Medulla oblongata (tissue), 1 donor: Measurements from ENCODE around the gene SART3.
"Not testable (repeated sequence)": the region's sequence is repeated elsewhere in the genome, so short reads cannot be mapped to it uniquely, and the experiment has no call there.

Experiments
- DNase-seq: peaks from one replicate; pipeline ENCODE4 v3.0.0-alpha.2; 2015; ENCODE audit errors: extremely low spot score

Gene SART3

DNA sequence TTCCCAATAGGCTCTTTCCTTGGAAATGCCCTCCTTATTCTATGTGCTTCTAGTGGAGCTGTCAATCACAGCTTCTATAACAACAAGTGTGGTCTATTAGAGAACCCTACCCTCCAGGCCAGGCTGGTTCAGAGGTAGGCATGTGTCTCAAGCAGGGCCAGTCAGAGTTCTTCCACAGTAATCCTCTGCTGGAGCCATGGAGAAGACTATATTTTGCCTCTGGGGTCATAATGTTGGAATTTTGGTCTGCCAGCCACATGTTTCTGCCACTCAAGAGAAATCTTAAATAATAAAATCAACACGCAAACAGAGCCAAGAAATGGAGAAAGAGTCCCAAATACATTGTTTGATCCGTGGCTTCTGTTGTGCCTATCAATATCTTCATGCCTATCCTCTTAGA lies 69.7 kb downstream of the SART3 start:
- no peak for DNase-seq

- DNase-seq = not testable (repeated sequence)
Observed at GRCh38 chr12:108487029-108487428, 73.9 kb downstream of the SART3 start.

DNA sequence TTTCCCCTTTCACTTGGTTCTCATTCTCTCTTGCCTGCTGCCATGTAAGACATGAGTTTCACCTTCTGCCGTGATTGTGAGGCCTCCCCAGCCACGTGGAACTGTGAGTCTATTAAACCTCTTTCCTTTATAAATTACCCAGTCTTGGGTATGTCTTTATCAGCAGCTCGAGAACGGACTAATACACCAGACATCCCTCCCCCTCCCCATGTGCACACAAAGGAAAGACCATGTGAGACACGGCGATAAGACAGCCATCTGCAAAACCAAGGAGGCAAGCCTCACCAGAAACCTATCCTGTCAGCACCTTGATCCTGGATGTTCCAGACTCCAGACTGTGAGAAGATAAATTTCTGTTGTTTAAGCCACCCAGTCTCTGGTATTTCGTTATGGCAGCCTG lies 75.6 kb downstream of the SART3 start:
- not testable (repeated sequence) for DNase-seq

DNA sequence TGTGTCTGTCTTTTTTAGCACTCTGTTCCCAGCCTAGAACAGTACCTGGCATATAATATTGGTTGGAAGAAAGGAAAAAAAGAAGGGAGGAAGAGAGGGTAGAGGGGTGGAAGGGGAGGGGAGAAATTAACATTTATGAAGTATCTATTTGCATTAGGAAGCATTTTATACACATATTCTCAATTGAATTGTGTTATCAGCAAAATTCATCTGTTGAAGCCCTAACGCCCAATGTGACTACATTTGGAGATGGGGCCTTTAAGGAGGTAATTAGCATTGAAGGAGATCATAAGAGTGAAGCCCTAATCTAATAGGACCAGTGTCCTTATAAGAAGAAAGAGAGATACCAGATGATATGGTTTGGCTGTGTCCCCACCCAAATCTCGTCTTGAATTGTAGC lies 76.1 kb downstream of the SART3 start:
- no peak for DNase-seq

GRCh38 chr12:108484431-108484830 lies 76.5 kb downstream of the SART3 start:
- DNase-seq = no peak

DNA sequence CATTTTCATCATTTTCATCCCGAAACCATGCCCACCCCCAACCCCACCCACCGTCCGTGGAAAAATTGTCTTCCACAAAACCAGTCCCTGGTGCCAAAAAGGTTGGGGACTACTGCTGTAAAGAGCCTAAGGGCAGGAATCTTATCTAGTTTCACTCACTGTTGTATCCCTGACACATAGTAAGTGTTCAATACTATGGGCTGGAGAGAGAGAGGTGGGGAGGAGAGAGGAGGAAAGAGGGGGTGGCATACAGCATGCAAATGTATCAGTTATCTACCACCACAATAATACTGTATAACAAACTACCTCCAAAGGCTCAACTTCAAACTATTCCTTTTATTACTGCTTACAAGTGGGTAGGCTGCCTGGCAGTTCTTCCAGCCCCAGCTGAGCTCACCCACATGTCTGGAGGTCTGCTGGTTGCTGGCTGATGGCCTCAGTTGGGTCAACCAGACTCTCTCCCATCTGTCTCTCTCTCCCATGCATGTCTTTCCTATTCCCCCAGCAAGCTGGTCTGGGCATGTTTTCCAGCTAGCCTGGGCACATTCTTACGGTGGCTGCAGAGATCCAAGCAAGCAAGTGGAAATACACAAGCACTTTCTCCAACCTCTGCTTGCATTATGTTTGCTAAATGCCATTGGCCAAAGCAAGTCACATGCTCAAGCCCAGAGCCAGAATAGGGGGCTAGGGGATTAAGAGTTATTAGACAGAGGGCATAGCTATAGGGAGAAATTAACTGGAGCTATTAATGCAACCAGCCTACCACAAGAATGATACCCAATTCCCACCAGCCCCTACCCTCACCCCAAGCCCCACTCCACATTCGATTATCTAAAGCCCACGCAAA lies 77.5 kb downstream of the SART3 start:
- DNase-seq = no peak

DNA sequence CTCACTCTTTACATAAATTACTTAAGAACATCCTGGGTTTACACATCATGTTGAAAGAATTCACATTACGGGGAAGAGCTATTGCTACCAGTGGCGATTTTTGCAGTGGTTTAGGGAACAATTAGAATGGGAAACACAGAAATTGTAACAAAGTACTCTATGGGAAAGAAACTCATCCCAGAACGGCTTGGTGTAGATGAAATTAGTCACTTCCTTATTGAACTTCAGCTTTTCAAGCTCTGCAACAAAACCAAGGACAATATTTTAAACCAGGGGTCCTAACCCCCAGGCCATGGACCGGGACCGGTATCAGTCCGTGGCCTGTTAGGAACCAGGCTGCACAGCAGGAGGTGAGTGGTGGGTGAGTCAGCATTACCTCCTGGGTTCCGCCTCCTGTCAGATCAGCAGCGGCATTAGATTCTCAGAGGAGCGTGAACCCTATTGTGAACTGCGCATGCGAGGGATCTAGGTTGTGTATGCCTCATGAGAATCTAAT lies 78.2 kb downstream of the SART3 start:
- no peak for DNase-seq

DNA sequence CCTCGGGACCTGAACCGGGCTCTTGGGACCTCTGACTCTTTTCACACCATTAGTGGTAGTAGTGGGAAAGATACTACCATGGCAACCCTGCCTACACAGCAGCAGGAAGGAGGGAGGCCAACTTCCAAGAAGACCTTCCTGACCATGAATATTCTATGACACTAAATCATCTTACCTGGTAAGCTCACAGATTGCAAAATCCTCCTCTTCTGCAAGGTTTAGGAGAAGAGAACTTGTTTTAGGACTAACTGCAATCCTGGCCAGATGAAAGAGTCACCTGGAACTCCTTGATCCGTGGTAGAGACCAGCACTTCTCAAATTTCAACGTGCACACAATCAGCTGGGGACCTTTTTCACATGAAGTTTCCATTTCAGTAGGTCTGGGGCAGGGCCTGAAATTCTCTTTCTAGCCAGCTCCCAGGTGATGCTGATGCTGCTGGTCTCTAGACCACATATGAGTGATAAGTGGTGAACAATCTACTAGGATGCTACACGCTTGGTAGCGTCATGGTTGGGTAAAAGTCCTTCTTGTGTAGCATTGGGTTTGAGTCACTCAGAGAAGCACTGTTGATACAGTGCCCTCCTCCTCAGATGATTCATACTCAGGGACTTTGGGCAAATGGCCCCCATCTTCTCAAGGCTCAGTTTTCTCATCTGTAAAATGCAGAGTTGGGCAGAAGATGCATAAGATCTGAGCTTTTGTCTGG lies 81.5 kb downstream of the SART3 start:
- DNase-seq = no peak

DNA sequence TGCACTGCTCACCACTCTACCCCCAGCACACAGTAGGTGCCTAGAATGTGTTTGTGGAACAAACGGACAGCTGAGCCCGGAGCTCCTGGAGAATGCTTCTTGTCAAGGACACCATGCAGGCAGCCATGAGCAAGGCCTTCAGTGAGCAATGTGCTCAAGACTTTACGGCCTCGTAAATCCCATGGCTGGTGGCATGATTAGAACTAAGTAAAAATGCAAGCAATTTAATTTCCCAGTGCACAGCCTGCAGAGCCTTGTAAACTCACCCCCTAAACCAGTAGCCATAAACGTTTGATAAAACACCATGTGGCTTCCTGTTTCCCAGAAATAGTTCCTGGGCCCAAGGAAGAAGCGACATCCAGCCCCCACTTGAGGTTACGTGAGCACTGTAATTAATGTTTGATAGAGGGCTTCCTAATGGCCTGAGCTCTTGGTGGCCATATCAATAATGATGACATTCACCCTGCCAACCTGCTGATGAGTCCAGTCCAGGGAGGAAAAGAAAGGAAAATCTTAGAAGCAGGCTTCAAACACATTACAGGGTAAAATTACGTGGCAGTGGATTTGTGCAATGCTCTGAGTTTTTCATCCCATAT lies 82.3 kb downstream of the SART3 start:
- DNase-seq = no peak

GRCh38 chr12:108477881-108478259 lies 83.1 kb downstream of the SART3 start:
- DNase-seq = no peak

GRCh38 chr12:108477055-108477880 lies 83.7 kb downstream of the SART3 start:
- no peak for DNase-seq

GRCh38 chr12:108475396-108475795 lies 85.6 kb downstream of the SART3 start:
- no peak for DNase-seq

DNA sequence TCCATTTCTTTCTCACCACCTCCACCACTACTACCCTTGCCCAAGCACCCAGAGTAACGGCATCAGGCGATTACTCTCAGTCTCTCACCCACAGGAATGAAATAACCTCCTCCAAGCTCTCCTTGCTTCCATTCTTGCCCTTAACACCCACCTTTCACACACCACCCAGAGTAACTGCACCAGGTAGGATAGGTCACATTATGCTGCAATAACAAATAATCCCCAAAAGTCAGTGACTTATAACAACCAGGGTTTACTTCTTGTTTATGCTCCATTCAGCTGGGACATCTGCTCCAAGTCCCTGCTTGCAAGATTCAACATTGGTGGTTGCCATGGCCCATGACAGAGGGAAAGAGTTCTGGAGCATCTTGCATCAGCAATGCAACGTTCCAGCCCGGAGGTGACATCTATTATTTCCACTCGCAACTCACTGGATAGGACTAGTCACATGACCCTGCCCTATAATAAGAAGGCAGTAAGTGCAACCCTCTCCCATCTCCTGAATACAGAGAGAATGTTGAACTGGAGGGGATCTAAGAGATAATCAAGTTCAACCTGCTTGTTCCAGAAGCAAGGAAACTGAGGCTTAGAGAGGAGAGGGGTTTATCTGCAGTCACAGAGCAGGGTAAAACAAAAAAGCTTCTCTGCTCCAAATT lies 87.4 kb downstream of the SART3 start:
- DNase-seq = no peak
